HepG2 (cell line): ENCODE measurements around the gene DFFA. TPM values are rescaled to one million over a fixed set of nuclear protein-coding genes. Genes with fewer than 3 reads are reported as not detected.

ENCODE experiments used
- AKAP8 ChIP-seq: sonication (generic); formaldehyde crosslinking; IDR thresholded peaks from 2 replicates; pipeline ENCODE4 v1.5.1; 2020; ENCODE audit warnings: mild to moderate bottlenecking, missing genetic modification reagents
- ATM ChIP-seq: fragments of 450-650 bp; IDR thresholded peaks from 2 replicates; pipeline ENCODE4 v1.7.1; 2017; ENCODE audit warnings: mild to moderate bottlenecking, borderline replicate concordance
- EEA1 ChIP-seq: sonication (generic); formaldehyde crosslinking; IDR thresholded peaks from 2 replicates; pipeline ENCODE4 v1.5.1; 2020; ENCODE audit warnings: mild to moderate bottlenecking, missing genetic modification reagents, borderline replicate concordance
- HNF4A ChIP-seq: sonication (generic); formaldehyde crosslinking; IDR thresholded peaks from 2 replicates; pipeline ENCODE4 v1.4.0; 2020; ENCODE audit warnings: missing genetic modification reagents
- HNF4G ChIP-seq, 2 experiments: sonication (generic) in 1 of 2; formaldehyde crosslinking in 1 of 2; IDR thresholded peaks; 2 replicates each; pipeline versions ENCODE4 v1.4.0 to v1.6.1; 2011 to 2020; ENCODE audit warnings: borderline replicate concordance in 2 of 2, low read depth in 2 of 2, mild to moderate bottlenecking in 2 of 2, low read length in 1 of 2, missing genetic modification reagents in 1 of 2, moderate library complexity in 1 of 2
- MTF1 ChIP-seq: sonication (generic); formaldehyde crosslinking; IDR thresholded peaks from 2 replicates; pipeline ENCODE4 v1.5.0; 2020; ENCODE audit warnings: missing genetic modification reagents
- MTF2 ChIP-seq: sonication (generic); formaldehyde crosslinking; IDR thresholded peaks from 2 replicates; pipeline ENCODE4 v1.5.0; 2020; ENCODE audit warnings: missing genetic modification reagents, borderline replicate concordance
- NFE2L1 ChIP-seq: sonication (generic); formaldehyde crosslinking; IDR thresholded peaks from 2 replicates; pipeline ENCODE4 v1.4.0; 2020; ENCODE audit warnings: missing genetic modification reagents, mild to moderate bottlenecking, borderline replicate concordance
- SALL1 ChIP-seq: sonication (generic); formaldehyde crosslinking; IDR thresholded peaks from 2 replicates; pipeline ENCODE4 v1.8.0; 2022; ENCODE audit warnings: mild to moderate bottlenecking, missing genetic modification reagents
- SP140L ChIP-seq: sonication (generic); formaldehyde crosslinking; IDR thresholded peaks from 2 replicates; pipeline ENCODE4 v1.4.0; 2020; ENCODE audit warnings: missing genetic modification reagents, borderline replicate concordance
- TCF7 ChIP-seq: sonication (generic); IDR thresholded peaks from 2 replicates; pipeline ENCODE4 v1.6.1; 2016; ENCODE audit warnings: antibody characterized with exemption, low read depth
- TOPORS ChIP-seq: sonication (generic); formaldehyde crosslinking; IDR thresholded peaks from 2 replicates; pipeline ENCODE4 v1.8.0; 2023; ENCODE audit warnings: mild to moderate bottlenecking, missing genetic modification reagents
- ZNF230 ChIP-seq: sonication (generic); formaldehyde crosslinking; IDR thresholded peaks from 2 replicates; pipeline ENCODE4 v1.4.0; 2020; ENCODE audit warnings: mild to moderate bottlenecking, missing genetic modification reagents
- ZNF543 ChIP-seq: sonication (generic); formaldehyde crosslinking; IDR thresholded peaks from 2 replicates; pipeline ENCODE4 v1.4.0; 2020; ENCODE audit warnings: mild to moderate bottlenecking, missing genetic modification reagents
- ZNF781 ChIP-seq: sonication (generic); formaldehyde crosslinking; IDR thresholded peaks from 2 replicates; pipeline ENCODE4 v1.5.1; 2020; ENCODE audit warnings: borderline replicate concordance, mild to moderate bottlenecking, missing genetic modification reagents; ENCODE audit errors: not compliant biosample characterization
- ZSCAN9 ChIP-seq: IDR thresholded peaks from 2 replicates; pipeline ENCODE4 v1.6.1; 2016; ENCODE audit warnings: borderline replicate concordance
- polyA plus RNA-seq, 8 experiments: library from polyadenylated mRNA; depleted of rRNA in 3 of 8; stranded (reverse) in 7 of 8; unstranded in 1 of 8; fragments of >200 nt; fragmentation: Illumina TruSeq in 4 of 8; extraction: Trizol in 4 of 8; gene quantifications; 2 replicates each; pipeline versions ENCODE4 v1.2.1 to v1.2.3, GENCODE V29; 2011 to 2016; ENCODE audit warnings: low read depth in 4 of 8, missing spikeins in 1 of 8, mixed read lengths in 1 of 8; ENCODE audit not compliant: insufficient read depth in 1 of 8
- total RNA-seq, 5 experiments: library from RNA; depleted of rRNA; stranded (reverse); fragments of >200 nt; fragmentation: Illumina TruSeq; extraction: Trizol; gene quantifications; 2 replicates each; pipeline ENCODE4 v1.2.3, GENCODE V29; 2016; ENCODE audit warnings: low read depth in 1 of 5
- TF ChIP-seq, protein P1 (sequence below): sonication (generic); formaldehyde crosslinking; conservative IDR thresholded peaks from 2 replicates; pipeline ENCODE4 v1.8.1; 2023; ENCODE audit warnings: missing genetic modification reagents
- TF ChIP-seq, protein P2 (sequence below): sonication (generic); formaldehyde crosslinking; IDR thresholded peaks from 2 replicates; pipeline ENCODE4 v1.5.1; 2020; ENCODE audit warnings: missing genetic modification reagents, mild to moderate bottlenecking, borderline replicate concordance
- TF ChIP-seq, protein P3 (sequence below): IDR thresholded peaks from 2 replicates; pipeline ENCODE4 v1.6.1; 2016
- TF ChIP-seq, protein P4 (sequence below): sonication (generic); formaldehyde crosslinking; IDR thresholded peaks from 2 replicates; pipeline ENCODE4 v1.4.0; 2020; ENCODE audit warnings: missing genetic modification reagents
- TF ChIP-seq, protein P5 (sequence below): sonication (generic); formaldehyde crosslinking; IDR thresholded peaks from 2 replicates; pipeline ENCODE4 v1.9.0; 2021; ENCODE audit warnings: missing genetic modification reagents, borderline replicate concordance

Gene DFFA
- total and polyA plus RNA-seq, 2 of the 13 experiments (the other 11 are each of a cell fraction or from before 2014, with no cell fraction given): 16.5 to 33.9 TPM

DNA sequence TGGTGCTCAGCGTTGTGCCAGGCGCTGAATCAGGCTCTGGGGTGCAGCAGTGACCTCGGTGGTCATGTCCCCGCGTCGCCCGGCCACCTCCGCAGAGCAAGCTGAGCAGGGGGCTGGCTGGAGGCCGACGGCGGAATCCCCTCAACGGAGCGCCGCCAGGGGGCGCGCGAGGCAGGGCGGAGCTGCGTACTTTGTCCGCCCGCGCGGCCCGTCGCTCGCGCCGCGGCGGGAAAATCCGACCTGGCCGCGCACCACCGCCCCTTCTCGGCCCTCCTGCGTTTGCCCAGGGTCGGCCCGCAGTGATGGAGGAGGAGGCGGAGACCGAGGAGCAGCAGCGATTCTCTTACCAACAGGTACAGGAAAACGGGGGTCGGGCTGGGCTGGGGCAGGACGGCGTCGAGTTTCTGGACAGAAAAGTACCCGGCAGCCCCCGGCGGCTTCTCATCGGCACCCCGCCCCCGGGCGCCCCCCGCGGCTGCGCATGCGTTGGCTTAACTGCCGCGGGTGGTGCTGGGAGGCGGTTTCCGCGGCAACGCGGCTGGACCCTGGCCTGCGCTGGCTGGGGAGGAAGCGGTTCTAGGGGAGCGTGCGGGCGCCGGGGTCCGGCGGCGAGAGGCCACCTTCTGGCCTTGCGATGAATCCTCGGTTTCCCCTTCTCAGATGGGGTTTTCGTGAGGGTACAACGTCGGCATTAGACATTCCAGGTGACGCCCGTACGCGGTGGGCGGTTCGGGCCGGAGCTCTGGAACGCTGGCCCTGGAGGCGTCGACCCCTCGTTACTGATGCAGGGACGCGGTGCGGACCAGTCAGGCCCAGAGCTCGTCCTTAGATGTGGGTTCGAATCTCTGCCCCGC lies 41.9 kb downstream of the DFFA start, which contains the start of gene CENPS (continued):
- TF ChIP-seq ZNF781: no peak
- TF ChIP-seq, protein P1, sequence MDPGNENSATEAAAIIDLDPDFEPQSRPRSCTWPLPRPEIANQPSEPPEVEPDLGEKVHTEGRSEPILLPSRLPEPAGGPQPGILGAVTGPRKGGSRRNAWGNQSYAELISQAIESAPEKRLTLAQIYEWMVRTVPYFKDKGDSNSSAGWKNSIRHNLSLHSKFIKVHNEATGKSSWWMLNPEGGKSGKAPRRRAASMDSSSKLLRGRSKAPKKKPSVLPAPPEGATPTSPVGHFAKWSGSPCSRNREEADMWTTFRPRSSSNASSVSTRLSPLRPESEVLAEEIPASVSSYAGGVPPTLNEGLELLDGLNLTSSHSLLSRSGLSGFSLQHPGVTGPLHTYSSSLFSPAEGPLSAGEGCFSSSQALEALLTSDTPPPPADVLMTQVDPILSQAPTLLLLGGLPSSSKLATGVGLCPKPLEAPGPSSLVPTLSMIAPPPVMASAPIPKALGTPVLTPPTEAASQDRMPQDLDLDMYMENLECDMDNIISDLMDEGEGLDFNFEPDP (CRISPR knock-in tag): no peak
- no peak; the same call in 1 of the 2 replicates for TF ChIP-seq EEA1 (CRISPR knock-in tag)
- peak; percentile 6; the same call in 1 of the 2 replicates for TF ChIP-seq ZSCAN9
- TF ChIP-seq, protein P2, sequence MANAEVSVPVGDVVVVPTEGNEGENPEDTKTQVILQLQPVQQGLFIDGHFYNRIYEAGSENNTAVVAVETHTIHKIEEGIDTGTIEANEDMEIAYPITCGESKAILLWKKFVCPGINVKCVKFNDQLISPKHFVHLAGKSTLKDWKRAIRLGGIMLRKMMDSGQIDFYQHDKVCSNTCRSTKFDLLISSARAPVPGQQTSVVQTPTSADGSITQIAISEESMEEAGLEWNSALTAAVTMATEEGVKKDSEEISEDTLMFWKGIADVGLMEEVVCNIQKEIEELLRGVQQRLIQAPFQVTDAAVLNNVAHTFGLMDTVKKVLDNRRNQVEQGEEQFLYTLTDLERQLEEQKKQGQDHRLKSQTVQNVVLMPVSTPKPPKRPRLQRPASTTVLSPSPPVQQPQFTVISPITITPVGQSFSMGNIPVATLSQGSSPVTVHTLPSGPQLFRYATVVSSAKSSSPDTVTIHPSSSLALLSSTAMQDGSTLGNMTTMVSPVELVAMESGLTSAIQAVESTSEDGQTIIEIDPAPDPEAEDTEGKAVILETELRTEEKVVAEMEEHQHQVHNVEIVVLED (CRISPR knock-in tag): peak; percentile 85
- no peak for TF ChIP-seq ATM
- peak; percentile 93 for TF ChIP-seq TOPORS (CRISPR knock-in tag)
- TF ChIP-seq MTF2 (CRISPR knock-in tag): peak; percentile 43; the same call in 1 of the 2 replicates
- TF ChIP-seq HNF4A (CRISPR knock-in tag): peak; percentile 58
- no peak for TF ChIP-seq SP140L (CRISPR knock-in tag)
- TF ChIP-seq NFE2L1 (CRISPR knock-in tag): no peak
- TF ChIP-seq TCF7: no peak
- peak; percentile 91 for TF ChIP-seq ZNF543 (CRISPR knock-in tag)
- TF ChIP-seq, protein P3, sequence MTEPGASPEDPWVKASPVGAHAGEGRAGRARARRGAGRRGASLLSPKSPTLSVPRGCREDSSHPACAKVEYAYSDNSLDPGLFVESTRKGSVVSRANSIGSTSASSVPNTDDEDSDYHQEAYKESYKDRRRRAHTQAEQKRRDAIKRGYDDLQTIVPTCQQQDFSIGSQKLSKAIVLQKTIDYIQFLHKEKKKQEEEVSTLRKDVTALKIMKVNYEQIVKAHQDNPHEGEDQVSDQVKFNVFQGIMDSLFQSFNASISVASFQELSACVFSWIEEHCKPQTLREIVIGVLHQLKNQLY (CRISPR knock-in tag): no peak
- peak; percentile 45; the same call in 1 of the 2 replicates for TF ChIP-seq HNF4G (IDR thresholded peaks at IDR 0.05; ENCODE audit: borderline replicate concordance, low read depth, low read length)
- 0 out of 2 replicates have a peak, but pooled peaks have one; percentile 30 for TF ChIP-seq HNF4G (CRISPR knock-in tag; IDR thresholded peaks at IDR 0.05; ENCODE audit: borderline replicate concordance, low read depth)
- TF ChIP-seq, protein P4, sequence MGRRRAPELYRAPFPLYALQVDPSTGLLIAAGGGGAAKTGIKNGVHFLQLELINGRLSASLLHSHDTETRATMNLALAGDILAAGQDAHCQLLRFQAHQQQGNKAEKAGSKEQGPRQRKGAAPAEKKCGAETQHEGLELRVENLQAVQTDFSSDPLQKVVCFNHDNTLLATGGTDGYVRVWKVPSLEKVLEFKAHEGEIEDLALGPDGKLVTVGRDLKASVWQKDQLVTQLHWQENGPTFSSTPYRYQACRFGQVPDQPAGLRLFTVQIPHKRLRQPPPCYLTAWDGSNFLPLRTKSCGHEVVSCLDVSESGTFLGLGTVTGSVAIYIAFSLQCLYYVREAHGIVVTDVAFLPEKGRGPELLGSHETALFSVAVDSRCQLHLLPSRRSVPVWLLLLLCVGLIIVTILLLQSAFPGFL (CRISPR knock-in tag): no peak
- peak; percentile 22; the same call in 1 of the 2 replicates for TF ChIP-seq MTF1 (CRISPR knock-in tag)
- TF ChIP-seq ZNF230 (CRISPR knock-in tag): peak; percentile 91
- TF ChIP-seq, protein P5, sequence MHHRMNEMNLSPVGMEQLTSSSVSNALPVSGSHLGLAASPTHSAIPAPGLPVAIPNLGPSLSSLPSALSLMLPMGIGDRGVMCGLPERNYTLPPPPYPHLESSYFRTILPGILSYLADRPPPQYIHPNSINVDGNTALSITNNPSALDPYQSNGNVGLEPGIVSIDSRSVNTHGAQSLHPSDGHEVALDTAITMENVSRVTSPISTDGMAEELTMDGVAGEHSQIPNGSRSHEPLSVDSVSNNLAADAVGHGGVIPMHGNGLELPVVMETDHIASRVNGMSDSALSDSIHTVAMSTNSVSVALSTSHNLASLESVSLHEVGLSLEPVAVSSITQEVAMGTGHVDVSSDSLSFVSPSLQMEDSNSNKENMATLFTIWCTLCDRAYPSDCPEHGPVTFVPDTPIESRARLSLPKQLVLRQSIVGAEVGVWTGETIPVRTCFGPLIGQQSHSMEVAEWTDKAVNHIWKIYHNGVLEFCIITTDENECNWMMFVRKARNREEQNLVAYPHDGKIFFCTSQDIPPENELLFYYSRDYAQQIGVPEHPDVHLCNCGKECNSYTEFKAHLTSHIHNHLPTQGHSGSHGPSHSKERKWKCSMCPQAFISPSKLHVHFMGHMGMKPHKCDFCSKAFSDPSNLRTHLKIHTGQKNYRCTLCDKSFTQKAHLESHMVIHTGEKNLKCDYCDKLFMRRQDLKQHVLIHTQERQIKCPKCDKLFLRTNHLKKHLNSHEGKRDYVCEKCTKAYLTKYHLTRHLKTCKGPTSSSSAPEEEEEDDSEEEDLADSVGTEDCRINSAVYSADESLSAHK (CRISPR knock-in tag): no peak
- 0 out of 2 replicates have a peak, but pooled peaks have one; percentile 48 for TF ChIP-seq AKAP8 (CRISPR knock-in tag)
- peak; percentile 94 for TF ChIP-seq SALL1 (CRISPR knock-in tag)
